ENCODE data around the gene COBLL1.

DNA sequence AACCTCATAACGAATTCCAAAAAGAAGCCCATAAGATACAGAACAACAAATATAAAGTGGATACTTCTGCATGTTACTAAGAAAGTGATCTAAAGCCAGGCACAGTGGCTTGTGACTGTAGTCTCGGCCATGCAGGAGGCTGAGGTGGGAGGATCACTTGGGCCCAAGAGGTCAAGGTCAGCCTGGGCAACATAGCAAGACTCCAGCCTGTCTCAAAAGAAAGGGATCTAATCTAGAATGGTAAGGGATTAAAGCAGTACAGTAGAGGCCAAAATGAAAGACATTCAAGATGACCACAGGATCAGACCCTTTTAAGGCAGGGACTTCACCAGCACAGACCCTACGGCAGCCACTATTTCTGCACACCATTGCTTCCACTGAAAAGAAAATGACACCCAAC lies 3.8 kb downstream of the COBLL1 start:
- TF ChIP-seq, protein P1, sequence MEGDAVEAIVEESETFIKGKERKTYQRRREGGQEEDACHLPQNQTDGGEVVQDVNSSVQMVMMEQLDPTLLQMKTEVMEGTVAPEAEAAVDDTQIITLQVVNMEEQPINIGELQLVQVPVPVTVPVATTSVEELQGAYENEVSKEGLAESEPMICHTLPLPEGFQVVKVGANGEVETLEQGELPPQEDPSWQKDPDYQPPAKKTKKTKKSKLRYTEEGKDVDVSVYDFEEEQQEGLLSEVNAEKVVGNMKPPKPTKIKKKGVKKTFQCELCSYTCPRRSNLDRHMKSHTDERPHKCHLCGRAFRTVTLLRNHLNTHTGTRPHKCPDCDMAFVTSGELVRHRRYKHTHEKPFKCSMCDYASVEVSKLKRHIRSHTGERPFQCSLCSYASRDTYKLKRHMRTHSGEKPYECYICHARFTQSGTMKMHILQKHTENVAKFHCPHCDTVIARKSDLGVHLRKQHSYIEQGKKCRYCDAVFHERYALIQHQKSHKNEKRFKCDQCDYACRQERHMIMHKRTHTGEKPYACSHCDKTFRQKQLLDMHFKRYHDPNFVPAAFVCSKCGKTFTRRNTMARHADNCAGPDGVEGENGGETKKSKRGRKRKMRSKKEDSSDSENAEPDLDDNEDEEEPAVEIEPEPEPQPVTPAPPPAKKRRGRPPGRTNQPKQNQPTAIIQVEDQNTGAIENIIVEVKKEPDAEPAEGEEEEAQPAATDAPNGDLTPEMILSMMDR (IDR thresholded peaks at IDR 0.05; ENCODE audit: poor library complexity): no peak
- TF ChIP-seq EZH2phosphoT487 (IDR thresholded peaks at IDR 0.05; ENCODE audit: low read depth, severe bottlenecking, unreplicated experiment) (no peak), EZH2 (IDR thresholded peaks at IDR 0.05; ENCODE audit: borderline replicate concordance) (no peak)

Measured in hepatocyte (in vitro differentiated cells).